ENCODE data around the gene FAM180A.

DNA sequence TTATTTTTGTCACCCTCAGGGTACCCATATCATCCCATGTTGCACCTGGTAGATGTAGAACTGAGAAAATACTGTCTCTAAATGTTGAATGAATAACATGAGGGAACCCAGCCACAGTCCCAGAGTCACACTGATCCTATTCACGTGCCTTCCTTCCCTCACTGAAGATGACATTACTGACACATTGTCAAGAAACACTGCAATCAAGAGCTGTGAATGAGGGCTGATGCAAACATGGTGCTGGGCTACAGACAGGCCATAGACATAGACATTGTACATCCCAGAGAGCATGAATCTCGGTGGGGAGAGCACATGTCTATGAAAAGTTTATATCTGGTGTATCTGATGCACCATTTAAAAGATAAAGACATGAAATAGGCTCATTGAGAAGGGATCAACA lies 30.4 kb downstream of the FAM180A start:
- TF ChIP-seq, protein P1, sequence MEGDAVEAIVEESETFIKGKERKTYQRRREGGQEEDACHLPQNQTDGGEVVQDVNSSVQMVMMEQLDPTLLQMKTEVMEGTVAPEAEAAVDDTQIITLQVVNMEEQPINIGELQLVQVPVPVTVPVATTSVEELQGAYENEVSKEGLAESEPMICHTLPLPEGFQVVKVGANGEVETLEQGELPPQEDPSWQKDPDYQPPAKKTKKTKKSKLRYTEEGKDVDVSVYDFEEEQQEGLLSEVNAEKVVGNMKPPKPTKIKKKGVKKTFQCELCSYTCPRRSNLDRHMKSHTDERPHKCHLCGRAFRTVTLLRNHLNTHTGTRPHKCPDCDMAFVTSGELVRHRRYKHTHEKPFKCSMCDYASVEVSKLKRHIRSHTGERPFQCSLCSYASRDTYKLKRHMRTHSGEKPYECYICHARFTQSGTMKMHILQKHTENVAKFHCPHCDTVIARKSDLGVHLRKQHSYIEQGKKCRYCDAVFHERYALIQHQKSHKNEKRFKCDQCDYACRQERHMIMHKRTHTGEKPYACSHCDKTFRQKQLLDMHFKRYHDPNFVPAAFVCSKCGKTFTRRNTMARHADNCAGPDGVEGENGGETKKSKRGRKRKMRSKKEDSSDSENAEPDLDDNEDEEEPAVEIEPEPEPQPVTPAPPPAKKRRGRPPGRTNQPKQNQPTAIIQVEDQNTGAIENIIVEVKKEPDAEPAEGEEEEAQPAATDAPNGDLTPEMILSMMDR (optimal IDR thresholded peaks at IDR 0.05 in 1 of 3, IDR thresholded peaks at IDR 0.05 in 1 of 3, conservative IDR thresholded peaks at IDR 0.05 in 1 of 3; ENCODE audit: extremely low read depth in 1 of 3, insufficient read depth in 2 of 3, low read length in 3 of 3), result no peak
- no peak for TF ChIP-seq EZH2 (IDR thresholded peaks at IDR 0.05; ENCODE audit: low read length)

Data from keratinocyte (primary cell).